ENCODE measurements around the gene PODXL2.

Gene PODXL2

DNA sequence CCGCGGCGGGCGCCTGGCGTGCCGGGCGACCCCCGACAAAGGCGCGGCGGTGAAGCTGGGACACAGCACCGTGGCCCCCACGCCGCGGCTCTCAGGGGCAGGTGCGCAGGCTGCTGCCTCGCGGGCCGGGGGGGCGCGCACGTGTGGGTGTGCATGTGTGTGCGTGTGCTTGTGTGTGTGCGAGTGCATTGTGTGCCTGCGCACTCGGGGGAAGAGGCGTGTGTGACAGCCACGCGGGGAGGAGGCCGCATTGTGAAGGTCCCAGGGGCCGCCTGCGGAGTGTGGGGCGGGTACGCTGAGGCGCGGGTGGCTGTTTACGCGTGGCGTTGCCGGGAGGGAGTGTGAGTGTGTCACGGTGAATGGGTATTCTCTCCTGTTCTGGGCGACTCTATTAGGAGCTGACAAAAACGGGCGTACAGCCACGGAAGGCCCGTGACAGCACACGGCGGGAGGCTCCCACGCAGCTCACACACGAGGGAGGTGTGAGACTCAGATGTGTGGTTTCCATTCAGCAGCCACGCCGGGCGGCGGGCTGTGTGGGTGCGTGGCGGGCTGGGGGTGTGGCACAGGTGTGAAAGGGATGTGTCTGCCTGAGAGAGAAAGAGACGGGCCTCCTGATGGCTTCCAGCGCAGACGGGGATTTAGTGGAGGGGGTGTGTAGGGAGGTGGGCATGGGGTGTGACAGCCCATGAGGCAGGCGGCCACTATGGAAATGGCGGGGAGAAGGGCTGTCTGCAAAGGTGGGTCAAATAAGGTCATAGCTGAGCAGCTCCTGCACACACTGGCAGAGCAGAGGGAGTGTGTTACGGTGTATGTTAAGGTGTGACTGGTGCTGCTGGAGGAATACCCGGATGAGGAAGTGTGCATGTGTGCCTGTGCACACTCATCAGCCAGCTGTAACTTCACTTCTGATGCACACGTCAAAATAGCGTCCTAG lies 750 bp downstream of the PODXL2 start:
- Histone ChIP-seq H3K9me3 (ENCODE audit: control insufficient read depth in 5 of 5, low read length in 5 of 5) (no peaks in the 10 kb centered on the region), H3K9ac (ENCODE audit: low read length in 5 of 5) (peak overlapping the region in 1 of 5 donors; percentile 30)

GRCh38 chr3:127630811-127631714 lies 2.1 kb downstream of the PODXL2 start:
- H3K36me3 ChIP-seq (ENCODE audit: control insufficient read depth in 5 of 5, insufficient read depth in 5 of 5, low read length in 5 of 5): no peaks in the 10 kb centered on the region
- peaks cover 0 to 20% (median 10%) of the 10 kb centered on the region in 5 donors for H3K27me3 ChIP-seq (ENCODE audit: control insufficient read depth in 5 of 5, insufficient read depth in 4 of 5, low read length in 5 of 5)
- peaks cover 7 to 16% (median 11%) of the 10 kb centered on the region in 5 donors for H3K4me1 ChIP-seq (ENCODE audit: control insufficient read depth in 5 of 5, insufficient read depth in 5 of 5, low read length in 5 of 5)
- no peak overlapping the region for H3K27ac ChIP-seq (ENCODE audit: low read depth, low read length)
- H3K4me3 ChIP-seq (ENCODE audit: low read depth in 1 of 5, low read length in 5 of 5): no peak overlapping the region
- no peak overlapping the region for H3K9ac ChIP-seq (ENCODE audit: low read length in 5 of 5)
- no peaks in the 10 kb centered on the region for H3K9me3 ChIP-seq (ENCODE audit: control insufficient read depth in 5 of 5, low read length in 5 of 5)

More for the DNA sequence above, 750 bp downstream of the PODXL2 start:
- no peak overlapping the region for H3K27ac ChIP-seq (ENCODE audit: low read depth, low read length)
- H3K4me1 ChIP-seq (ENCODE audit: control insufficient read depth in 5 of 5, insufficient read depth in 5 of 5, low read length in 5 of 5): peaks cover 7 to 16% (median 11%) of the 10 kb centered on the region in 5 donors
- H3K27me3 ChIP-seq (ENCODE audit: control insufficient read depth in 5 of 5, insufficient read depth in 4 of 5, low read length in 5 of 5): peaks cover 0 to 20% (median 10%) of the 10 kb centered on the region in 5 donors
- peak overlapping the region in 4 of 5 donors; percentile 48 to 74 (median 64) for H3K4me3 ChIP-seq (ENCODE audit: low read depth in 1 of 5, low read length in 5 of 5)
- no peaks in the 10 kb centered on the region for H3K36me3 ChIP-seq (ENCODE audit: control insufficient read depth in 5 of 5, insufficient read depth in 5 of 5, low read length in 5 of 5)

GRCh38 chr3:127632035-127632820 lies 3.2 kb downstream of the PODXL2 start:
- no peak overlapping the region for H3K27ac ChIP-seq (ENCODE audit: low read depth, low read length)
- H3K9ac ChIP-seq (ENCODE audit: low read length in 5 of 5): no peak overlapping the region
- peaks cover 7 to 16% (median 11%) of the 10 kb centered on the region in 5 donors for H3K4me1 ChIP-seq (ENCODE audit: control insufficient read depth in 5 of 5, insufficient read depth in 5 of 5, low read length in 5 of 5)
- H3K36me3 ChIP-seq (ENCODE audit: control insufficient read depth in 5 of 5, insufficient read depth in 5 of 5, low read length in 5 of 5): no peaks in the 10 kb centered on the region
- H3K9me3 ChIP-seq (ENCODE audit: control insufficient read depth in 5 of 5, low read length in 5 of 5): no peaks in the 10 kb centered on the region
- H3K27me3 ChIP-seq (ENCODE audit: control insufficient read depth in 5 of 5, insufficient read depth in 4 of 5, low read length in 5 of 5): peaks cover 0 to 20% (median 10%) of the 10 kb centered on the region in 5 donors
- H3K4me3 ChIP-seq (ENCODE audit: low read depth in 1 of 5, low read length in 5 of 5): no peak overlapping the region

DNA sequence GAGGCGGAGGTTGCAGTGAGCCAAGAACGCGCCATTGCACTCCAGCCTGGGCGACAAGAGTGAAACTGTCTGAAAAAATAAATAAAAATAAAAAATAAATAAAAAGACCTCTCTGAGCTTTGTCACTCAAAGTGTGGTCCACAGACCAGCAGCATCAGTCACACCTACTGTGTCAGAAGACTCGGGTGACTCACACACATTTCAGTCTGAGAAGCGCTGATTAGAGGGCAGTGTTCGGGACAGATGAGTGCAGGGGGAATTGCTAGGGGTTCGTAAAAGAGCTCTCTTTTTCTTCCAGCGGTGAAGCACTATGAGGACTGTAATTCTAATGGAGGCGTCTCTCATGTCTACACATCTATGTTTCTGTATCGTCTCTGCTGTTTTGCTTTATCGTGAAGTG lies 5.7 kb downstream of the PODXL2 start:
- Histone ChIP-seq H3K36me3 (ENCODE audit: control insufficient read depth in 5 of 5, insufficient read depth in 5 of 5, low read length in 5 of 5) (no peaks in the 10 kb centered on the region), H3K9me3 (ENCODE audit: control insufficient read depth in 5 of 5, low read length in 5 of 5) (no peaks in the 10 kb centered on the region), H3K4me1 (ENCODE audit: control insufficient read depth in 5 of 5, insufficient read depth in 5 of 5, low read length in 5 of 5) (peaks cover 5 to 16% (median 9%) of the 10 kb centered on the region in 5 donors), H3K27ac (ENCODE audit: low read depth, low read length) (no peak overlapping the region), H3K27me3 (ENCODE audit: control insufficient read depth in 5 of 5, insufficient read depth in 4 of 5, low read length in 5 of 5) (peaks cover 0 to 17% (median 10%) of the 10 kb centered on the region in 5 donors), H3K4me3 (ENCODE audit: low read depth in 1 of 5, low read length in 5 of 5) (no peak overlapping the region), H3K9ac (ENCODE audit: low read length in 5 of 5) (no peak overlapping the region)

GRCh38 chr3:127637546-127637945 lies 8.6 kb downstream of the PODXL2 start:
- no peaks in the 10 kb centered on the region for H3K9me3 ChIP-seq (ENCODE audit: control insufficient read depth in 5 of 5, low read length in 5 of 5)
- no peaks in the 10 kb centered on the region for H3K36me3 ChIP-seq (ENCODE audit: control insufficient read depth in 5 of 5, insufficient read depth in 5 of 5, low read length in 5 of 5)
- no peak overlapping the region for H3K4me3 ChIP-seq (ENCODE audit: low read depth in 1 of 5, low read length in 5 of 5)
- H3K9ac ChIP-seq (ENCODE audit: low read length in 5 of 5): no peak overlapping the region
- H3K4me1 ChIP-seq (ENCODE audit: control insufficient read depth in 5 of 5, insufficient read depth in 5 of 5, low read length in 5 of 5): peaks cover 0 to 9% (median 0%) of the 10 kb centered on the region in 5 donors
- no peak overlapping the region for H3K27ac ChIP-seq (ENCODE audit: low read depth, low read length)
- no peaks in the 10 kb centered on the region for H3K27me3 ChIP-seq (ENCODE audit: control insufficient read depth in 5 of 5, insufficient read depth in 4 of 5, low read length in 5 of 5)

GRCh38 chr3:127637971-127638370 lies 9.0 kb downstream of the PODXL2 start:
- Histone ChIP-seq H3K4me1 (ENCODE audit: control insufficient read depth in 5 of 5, insufficient read depth in 5 of 5, low read length in 5 of 5) (peaks cover 0 to 9% (median 0%) of the 10 kb centered on the region in 5 donors), H3K27me3 (ENCODE audit: control insufficient read depth in 5 of 5, insufficient read depth in 4 of 5, low read length in 5 of 5) (no peaks in the 10 kb centered on the region), H3K36me3 (ENCODE audit: control insufficient read depth in 5 of 5, insufficient read depth in 5 of 5, low read length in 5 of 5) (no peaks in the 10 kb centered on the region), H3K9ac (ENCODE audit: low read length in 5 of 5) (no peak overlapping the region), H3K27ac (ENCODE audit: low read depth, low read length) (no peak overlapping the region), H3K4me3 (ENCODE audit: low read depth in 1 of 5, low read length in 5 of 5) (no peak overlapping the region), H3K9me3 (ENCODE audit: control insufficient read depth in 5 of 5, low read length in 5 of 5) (no peaks in the 10 kb centered on the region)

- peaks cover 0 to 9% (median under 1%) of the 10 kb centered on the region in 5 donors for H3K4me1 ChIP-seq (ENCODE audit: control insufficient read depth in 5 of 5, insufficient read depth in 5 of 5, low read length in 5 of 5)
- no peak overlapping the region for H3K4me3 ChIP-seq (ENCODE audit: low read depth in 1 of 5, low read length in 5 of 5)
- H3K27ac ChIP-seq (ENCODE audit: low read depth, low read length): no peak overlapping the region
- H3K36me3 ChIP-seq (ENCODE audit: control insufficient read depth in 5 of 5, insufficient read depth in 5 of 5, low read length in 5 of 5): no peaks in the 10 kb centered on the region
- no peaks in the 10 kb centered on the region for H3K9me3 ChIP-seq (ENCODE audit: control insufficient read depth in 5 of 5, low read length in 5 of 5)
- H3K9ac ChIP-seq (ENCODE audit: low read length in 5 of 5): no peak overlapping the region
- H3K27me3 ChIP-seq (ENCODE audit: control insufficient read depth in 5 of 5, insufficient read depth in 4 of 5, low read length in 5 of 5): no peaks in the 10 kb centered on the region
Measured at GRCh38 chr3:127639173-127640041, 10.4 kb downstream of the PODXL2 start.

DNA sequence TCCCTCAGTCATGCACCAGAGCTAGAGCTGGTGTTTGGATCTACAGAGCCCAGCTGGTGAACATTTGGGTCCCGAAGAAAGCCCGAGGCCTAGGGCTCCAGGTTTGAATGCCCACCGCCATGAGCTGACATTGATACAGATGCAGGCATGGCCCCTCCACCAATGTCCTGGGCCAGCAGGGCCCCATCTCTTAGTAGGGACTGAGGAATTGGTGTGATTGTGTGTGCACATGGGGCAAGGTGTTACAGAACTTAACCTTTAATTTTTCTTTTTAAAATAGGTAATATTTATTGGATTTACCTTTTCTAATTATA lies 11.0 kb downstream of the PODXL2 start:
- H3K9me3 ChIP-seq (ENCODE audit: control insufficient read depth in 5 of 5, low read length in 5 of 5): no peaks in the 10 kb centered on the region
- no peaks in the 10 kb centered on the region for H3K27me3 ChIP-seq (ENCODE audit: control insufficient read depth in 5 of 5, insufficient read depth in 4 of 5, low read length in 5 of 5)
- no peak overlapping the region for H3K27ac ChIP-seq (ENCODE audit: low read depth, low read length)
- no peak overlapping the region for H3K4me3 ChIP-seq (ENCODE audit: low read depth in 1 of 5, low read length in 5 of 5)
- H3K4me1 ChIP-seq (ENCODE audit: control insufficient read depth in 5 of 5, insufficient read depth in 5 of 5, low read length in 5 of 5): peaks cover 0 to 9% (median 5%) of the 10 kb centered on the region in 5 donors
- no peak overlapping the region for H3K9ac ChIP-seq (ENCODE audit: low read length in 5 of 5)
- H3K36me3 ChIP-seq (ENCODE audit: control insufficient read depth in 5 of 5, insufficient read depth in 5 of 5, low read length in 5 of 5): no peaks in the 10 kb centered on the region

All from subcutaneous abdominal adipose tissue (tissue), 5 donors.